Measurements from ENCODE around the gene LRRC1. TPM values are rescaled to one million over a fixed set of nuclear protein-coding genes. Genes with fewer than 3 reads are reported as not detected.

The LRRC1 gene
- total and polyA plus RNA-seq, 2 of the 13 experiments (the other 11 are each of a cell fraction or from before 2014, with no cell fraction given) = 15.6 to 27.7 TPM

DNA sequence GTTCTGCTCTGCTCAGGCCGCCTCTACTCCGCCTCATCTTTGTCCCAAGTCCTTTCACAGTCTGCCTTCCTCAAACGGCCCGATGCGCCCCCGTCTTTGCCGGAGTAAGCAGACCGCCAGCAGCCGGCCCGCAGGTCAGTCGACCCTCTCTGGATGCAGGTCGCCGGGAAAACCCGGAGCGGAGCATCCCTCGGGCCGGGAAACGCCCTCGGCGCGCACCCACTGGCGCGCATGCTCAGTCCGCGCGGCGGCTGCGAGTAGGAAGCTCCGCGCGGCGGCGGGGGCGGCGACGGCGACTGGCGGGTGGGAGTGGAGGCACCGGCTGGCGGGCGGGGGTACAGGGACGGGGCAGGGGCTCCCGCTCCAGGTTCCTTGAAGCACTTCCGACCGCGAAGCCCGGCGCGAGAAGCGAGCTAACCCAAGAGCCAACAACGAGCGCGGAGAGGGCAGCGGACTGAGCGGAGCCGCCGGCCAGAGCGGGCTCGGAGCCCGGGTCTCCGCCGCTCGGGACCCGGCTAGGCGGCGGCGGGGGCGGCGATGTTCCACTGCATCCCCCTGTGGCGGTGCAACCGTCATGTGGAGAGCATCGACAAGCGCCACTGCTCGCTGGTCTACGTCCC, at the start of gene LRRC1 (continued):
- TF ChIP-seq, protein P1, sequence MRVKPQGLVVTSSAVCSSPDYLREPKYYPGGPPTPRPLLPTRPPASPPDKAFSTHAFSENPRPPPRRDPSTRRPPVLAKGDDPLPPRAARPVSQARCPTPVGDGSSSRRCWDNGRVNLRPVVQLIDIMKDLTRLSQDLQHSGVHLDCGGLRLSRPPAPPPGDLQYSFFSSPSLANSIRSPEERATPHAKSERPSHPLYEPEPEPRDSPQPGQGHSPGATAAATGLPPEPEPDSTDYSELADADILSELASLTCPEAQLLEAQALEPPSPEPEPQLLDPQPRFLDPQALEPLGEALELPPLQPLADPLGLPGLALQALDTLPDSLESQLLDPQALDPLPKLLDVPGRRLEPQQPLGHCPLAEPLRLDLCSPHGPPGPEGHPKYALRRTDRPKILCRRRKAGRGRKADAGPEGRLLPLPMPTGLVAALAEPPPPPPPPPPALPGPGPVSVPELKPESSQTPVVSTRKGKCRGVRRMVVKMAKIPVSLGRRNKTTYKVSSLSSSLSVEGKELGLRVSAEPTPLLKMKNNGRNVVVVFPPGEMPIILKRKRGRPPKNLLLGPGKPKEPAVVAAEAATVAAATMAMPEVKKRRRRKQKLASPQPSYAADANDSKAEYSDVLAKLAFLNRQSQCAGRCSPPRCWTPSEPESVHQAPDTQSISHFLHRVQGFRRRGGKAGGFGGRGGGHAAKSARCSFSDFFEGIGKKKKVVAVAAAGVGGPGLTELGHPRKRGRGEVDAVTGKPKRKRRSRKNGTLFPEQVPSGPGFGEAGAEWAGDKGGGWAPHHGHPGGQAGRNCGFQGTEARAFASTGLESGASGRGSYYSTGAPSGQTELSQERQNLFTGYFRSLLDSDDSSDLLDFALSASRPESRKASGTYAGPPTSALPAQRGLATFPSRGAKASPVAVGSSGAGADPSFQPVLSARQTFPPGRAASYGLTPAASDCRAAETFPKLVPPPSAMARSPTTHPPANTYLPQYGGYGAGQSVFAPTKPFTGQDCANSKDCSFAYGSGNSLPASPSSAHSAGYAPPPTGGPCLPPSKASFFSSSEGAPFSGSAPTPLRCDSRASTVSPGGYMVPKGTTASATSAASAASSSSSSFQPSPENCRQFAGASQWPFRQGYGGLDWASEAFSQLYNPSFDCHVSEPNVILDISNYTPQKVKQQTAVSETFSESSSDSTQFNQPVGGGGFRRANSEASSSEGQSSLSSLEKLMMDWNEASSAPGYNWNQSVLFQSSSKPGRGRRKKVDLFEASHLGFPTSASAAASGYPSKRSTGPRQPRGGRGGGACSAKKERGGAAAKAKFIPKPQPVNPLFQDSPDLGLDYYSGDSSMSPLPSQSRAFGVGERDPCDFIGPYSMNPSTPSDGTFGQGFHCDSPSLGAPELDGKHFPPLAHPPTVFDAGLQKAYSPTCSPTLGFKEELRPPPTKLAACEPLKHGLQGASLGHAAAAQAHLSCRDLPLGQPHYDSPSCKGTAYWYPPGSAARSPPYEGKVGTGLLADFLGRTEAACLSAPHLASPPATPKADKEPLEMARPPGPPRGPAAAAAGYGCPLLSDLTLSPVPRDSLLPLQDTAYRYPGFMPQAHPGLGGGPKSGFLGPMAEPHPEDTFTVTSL (CRISPR knock-in tag; IDR thresholded peaks at IDR 0.05; ENCODE audit: borderline replicate concordance) = peak; percentile 54; the same call in 1 of the 2 replicates
- TF ChIP-seq FOXM1 (CRISPR knock-in tag; IDR thresholded peaks at IDR 0.05) (0 out of 2 replicates have a peak, but pooled peaks have one; percentile 35), ZNF501 (CRISPR knock-in tag; IDR thresholded peaks at IDR 0.05) (peak; percentile 95), NR2F1 (CRISPR knock-in tag; IDR thresholded peaks at IDR 0.05) (no peak; a peak in 1 of 4 replicates), ZNF589 (CRISPR knock-in tag; conservative IDR thresholded peaks at IDR 0.05) (peak; percentile 94; the same call in 1 of the 2 replicates), ZNF180 (CRISPR knock-in tag; IDR thresholded peaks at IDR 0.05; ENCODE audit: borderline replicate concordance, low read depth) (no peak), DR1 (CRISPR knock-in tag; IDR thresholded peaks at IDR 0.05) (peak; percentile 67; the same call in 1 of the 2 replicates), ZNF614 (CRISPR knock-in tag; IDR thresholded peaks at IDR 0.05; ENCODE audit: borderline replicate concordance) (peak; percentile 24; the same call in 1 of the 2 replicates), YEATS4 (CRISPR knock-in tag; IDR thresholded peaks at IDR 0.05; ENCODE audit: borderline replicate concordance) (peak; percentile 91), ZNF780A (CRISPR knock-in tag; IDR thresholded peaks at IDR 0.05) (0 out of 2 replicates have a peak, but pooled peaks have one; percentile 76), NCOA1 (CRISPR knock-in tag; IDR thresholded peaks at IDR 0.05) (peak; percentile 49), PRMT3 (CRISPR knock-in tag; IDR thresholded peaks at IDR 0.05; ENCODE audit: borderline replicate concordance, low read depth) (peak; percentile 43; the same call in 1 of the 2 replicates)
- TF ChIP-seq, protein P2, sequence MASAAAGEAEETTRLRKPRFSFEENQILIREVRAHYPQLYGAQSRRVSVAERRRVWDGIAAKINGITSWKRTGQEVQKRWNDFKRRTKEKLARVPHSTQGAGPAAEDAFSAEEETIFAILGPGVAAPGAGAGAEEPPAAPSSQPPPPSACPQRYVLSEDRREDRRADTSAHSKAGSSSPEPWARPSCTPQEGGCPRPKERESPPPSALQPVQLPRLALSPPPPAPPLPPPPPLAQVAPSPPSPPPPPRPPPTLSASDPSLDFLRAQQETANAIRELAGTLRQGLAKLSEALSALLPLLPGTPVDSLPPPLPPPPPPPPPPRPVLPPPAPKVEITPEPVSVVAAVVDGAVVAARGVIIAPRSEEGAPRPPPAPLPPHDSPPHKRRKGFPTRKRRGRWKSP (CRISPR knock-in tag; IDR thresholded peaks at IDR 0.05) = peak; percentile 94
- TF ChIP-seq, protein P3, sequence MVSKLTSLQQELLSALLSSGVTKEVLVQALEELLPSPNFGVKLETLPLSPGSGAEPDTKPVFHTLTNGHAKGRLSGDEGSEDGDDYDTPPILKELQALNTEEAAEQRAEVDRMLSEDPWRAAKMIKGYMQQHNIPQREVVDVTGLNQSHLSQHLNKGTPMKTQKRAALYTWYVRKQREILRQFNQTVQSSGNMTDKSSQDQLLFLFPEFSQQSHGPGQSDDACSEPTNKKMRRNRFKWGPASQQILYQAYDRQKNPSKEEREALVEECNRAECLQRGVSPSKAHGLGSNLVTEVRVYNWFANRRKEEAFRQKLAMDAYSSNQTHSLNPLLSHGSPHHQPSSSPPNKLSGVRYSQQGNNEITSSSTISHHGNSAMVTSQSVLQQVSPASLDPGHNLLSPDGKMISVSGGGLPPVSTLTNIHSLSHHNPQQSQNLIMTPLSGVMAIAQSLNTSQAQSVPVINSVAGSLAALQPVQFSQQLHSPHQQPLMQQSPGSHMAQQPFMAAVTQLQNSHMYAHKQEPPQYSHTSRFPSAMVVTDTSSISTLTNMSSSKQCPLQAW (CRISPR knock-in tag; IDR thresholded peaks at IDR 0.05) = peak; percentile 78; the same call in 1 of the 2 replicates
- TF ChIP-seq, protein P4, sequence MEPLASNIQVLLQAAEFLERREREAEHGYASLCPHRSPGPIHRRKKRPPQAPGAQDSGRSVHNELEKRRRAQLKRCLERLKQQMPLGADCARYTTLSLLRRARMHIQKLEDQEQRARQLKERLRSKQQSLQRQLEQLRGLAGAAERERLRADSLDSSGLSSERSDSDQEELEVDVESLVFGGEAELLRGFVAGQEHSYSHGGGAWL (CRISPR knock-in tag; IDR thresholded peaks at IDR 0.05) = peak; percentile 59
- TF ChIP-seq, protein P5, sequence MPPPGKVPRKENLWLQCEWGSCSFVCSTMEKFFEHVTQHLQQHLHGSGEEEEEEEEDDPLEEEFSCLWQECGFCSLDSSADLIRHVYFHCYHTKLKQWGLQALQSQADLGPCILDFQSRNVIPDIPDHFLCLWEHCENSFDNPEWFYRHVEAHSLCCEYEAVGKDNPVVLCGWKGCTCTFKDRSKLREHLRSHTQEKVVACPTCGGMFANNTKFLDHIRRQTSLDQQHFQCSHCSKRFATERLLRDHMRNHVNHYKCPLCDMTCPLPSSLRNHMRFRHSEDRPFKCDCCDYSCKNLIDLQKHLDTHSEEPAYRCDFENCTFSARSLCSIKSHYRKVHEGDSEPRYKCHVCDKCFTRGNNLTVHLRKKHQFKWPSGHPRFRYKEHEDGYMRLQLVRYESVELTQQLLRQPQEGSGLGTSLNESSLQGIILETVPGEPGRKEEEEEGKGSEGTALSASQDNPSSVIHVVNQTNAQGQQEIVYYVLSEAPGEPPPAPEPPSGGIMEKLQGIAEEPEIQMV (CRISPR knock-in tag; IDR thresholded peaks at IDR 0.05; ENCODE audit: low read depth) = peak; percentile 74

Measured in HepG2 (cell line).